ENCODE data around the gene KRTAP4-7. TPM values are rescaled to one million over a fixed set of nuclear protein-coding genes. Genes with fewer than 3 reads are reported as not detected.

The KRTAP4-7 gene
- total RNA-seq, 4 donors from 2014 or later = 7.9 to 50.0 (median 8.5) TPM; not detected in 1

GRCh38 chr17:41133880-41134735 lies 50.2 kb downstream of the KRTAP4-7 start:
- no peaks in the 10 kb centered on the region for H3K36me3 ChIP-seq

More at GRCh38 chr17:41133880-41134735, 50.2 kb downstream of the KRTAP4-7 start:
- H3K27ac ChIP-seq = no peak overlapping the region
- H3K4me1 ChIP-seq = no peaks in the 10 kb centered on the region
- 63% methylated on average over 2 of the region's 2 CpGs for WGBS
- no peak for DNase-seq (ENCODE audit: low spot score in 2 of 2)
- no peaks in the 10 kb centered on the region for H3K27me3 ChIP-seq
- H3K4me3 ChIP-seq = no peak overlapping the region
- TF ChIP-seq CTCF (IDR thresholded peaks at IDR 0.05) = no peak
- TF ChIP-seq EP300 (IDR thresholded peaks at IDR 0.05) = no peak
- no peak for TF ChIP-seq POLR2AphosphoS5 (IDR thresholded peaks at IDR 0.05)
- TF ChIP-seq POLR2A (IDR thresholded peaks at IDR 0.05) = no peak
- no peaks in the 10 kb centered on the region for H3K9me3 ChIP-seq

Other genes starting within 250 kb of the KRTAP4-7 start
- gene KRT12, start 216.9 kb upstream of the KRTAP4-7 start, total RNA-seq = not detected
- under 1 TPM in 1 of 4 donors, not detected in 3; 0.60 TPM for gene KRT20, start 198.9 kb upstream of the KRTAP4-7 start, total RNA-seq
- 100 to 1,000 TPM in 3 of 4 donors, 10 to 100 TPM in 1; 84.6 to 310 (median 217) TPM for gene KRT23, start 146.5 kb upstream of the KRTAP4-7 start, total RNA-seq
- 10 to 100 TPM in 1 of 4 donors, 1 to 10 TPM in 1, not detected in 2; 2.5 to 13.3 TPM for gene KRT39, start 117.2 kb upstream of the KRTAP4-7 start, total RNA-seq
- gene KRT40, start 99.8 kb upstream of the KRTAP4-7 start, total RNA-seq = 10 to 100 TPM in 1 of 4 donors, 1 to 10 TPM in 1, under 1 TPM in 1, not detected in 1; 0.98 to 12.5 (median 3.9) TPM
- 10 to 100 TPM in 1 of 4 donors, 1 to 10 TPM in 1, not detected in 2; 2.8 to 22.9 TPM for gene KRTAP3-3, start 90.0 kb upstream of the KRTAP4-7 start, total RNA-seq
- 10 to 100 TPM in 2 of 4 donors, 1 to 10 TPM in 1, not detected in 1; 8.0 to 42.6 (median 23.7) TPM for gene KRTAP3-2, start 84.2 kb upstream of the KRTAP4-7 start, total RNA-seq
- 10 to 100 TPM in 2 of 4 donors, 1 to 10 TPM in 1, not detected in 1; 5.6 to 95.2 (median 15.5) TPM for gene KRTAP3-1, start 75.0 kb upstream of the KRTAP4-7 start, total RNA-seq
- 100 to 1,000 TPM in 1 of 4 donors, 10 to 100 TPM in 2, 1 to 10 TPM in 1; 1.6 to 199 (median 40.4) TPM for gene KRTAP1-5, start 56.9 kb upstream of the KRTAP4-7 start, total RNA-seq
- 1 to 10 TPM in 1 of 4 donors, not detected in 3; 3.2 TPM for gene KRTAP1-4, start 54.0 kb upstream of the KRTAP4-7 start, total RNA-seq
- gene KRTAP1-3, start 49.3 kb upstream of the KRTAP4-7 start, total RNA-seq = 100 to 1,000 TPM in 1 of 4 donors, 10 to 100 TPM in 2, not detected in 1; 10.7 to 140 (median 28.7) TPM
- 100 to 1,000 TPM in 1 of 4 donors, 10 to 100 TPM in 1, 1 to 10 TPM in 1, not detected in 1; 9.9 to 165 (median 46.0) TPM for gene KRTAP1-1, start 42.7 kb upstream of the KRTAP4-7 start, total RNA-seq
- 100 to 1,000 TPM in 1 of 4 donors, 10 to 100 TPM in 2, not detected in 1; 20.1 to 128 (median 37.2) TPM for gene KRTAP2-1, start 36.8 kb upstream of the KRTAP4-7 start, total RNA-seq
- 10 to 100 TPM in 2 of 4 donors, 1 to 10 TPM in 1, not detected in 1; 8.2 to 41.6 (median 25.3) TPM for gene KRTAP2-2, start 28.9 kb upstream of the KRTAP4-7 start, total RNA-seq
- gene KRTAP2-3, start 24.0 kb upstream of the KRTAP4-7 start, total RNA-seq = 10 to 100 TPM in 1 of 4 donors, under 1 TPM in 1, not detected in 2; 0.64 to 10.8 TPM
- gene KRTAP2-4, start 18.3 kb upstream of the KRTAP4-7 start, total RNA-seq = 10 to 100 TPM in 2 of 4 donors, 1 to 10 TPM in 1, not detected in 1; 6.5 to 76.9 (median 13.4) TPM
- 10 to 100 TPM in 2 of 4 donors, 1 to 10 TPM in 1, not detected in 1; 4.4 to 15.2 (median 13.6) TPM for gene KRTAP4-8, start 14.0 kb downstream of the KRTAP4-7 start, total RNA-seq
- gene KRTAP4-16, start 18.1 kb downstream of the KRTAP4-7 start, total RNA-seq = not detected
- gene KRTAP4-9, start 21.2 kb downstream of the KRTAP4-7 start, total RNA-seq = 10 to 100 TPM in 3 of 4 donors, not detected in 1; 10.1 to 58.8 (median 13.1) TPM
- gene KRTAP4-11, start 34.2 kb downstream of the KRTAP4-7 start, total RNA-seq = 10 to 100 TPM in 1 of 4 donors, 1 to 10 TPM in 2, not detected in 1; 4.3 to 23.4 (median 5.6) TPM
- gene KRTAP4-12, start 40.0 kb downstream of the KRTAP4-7 start, total RNA-seq = 10 to 100 TPM in 1 of 4 donors, 1 to 10 TPM in 2, not detected in 1; 6.1 to 54.5 (median 8.3) TPM
- 10 to 100 TPM in 2 of 4 donors, 1 to 10 TPM in 1, not detected in 1; 9.0 to 45.0 (median 13.0) TPM for gene KRTAP4-6, start 56.4 kb downstream of the KRTAP4-7 start, total RNA-seq
- gene KRTAP4-5, start 65.7 kb downstream of the KRTAP4-7 start, total RNA-seq = 10 to 100 TPM in 1 of 4 donors, 1 to 10 TPM in 2, not detected in 1; 1.1 to 19.2 (median 2.2) TPM
- gene KRTAP4-4, start 76.6 kb downstream of the KRTAP4-7 start, total RNA-seq = 10 to 100 TPM in 2 of 4 donors, 1 to 10 TPM in 1, not detected in 1; 7.7 to 81.7 (median 24.6) TPM
- 10 to 100 TPM in 2 of 4 donors, 1 to 10 TPM in 1, not detected in 1; 9.0 to 35.4 (median 16.4) TPM for gene KRTAP4-3, start 84.1 kb downstream of the KRTAP4-7 start, total RNA-seq
- gene KRTAP4-2, start 94.1 kb downstream of the KRTAP4-7 start, total RNA-seq = 10 to 100 TPM in 3 of 4 donors, not detected in 1; 16.1 to 86.3 (median 16.3) TPM
- gene KRTAP4-1, start 100.8 kb downstream of the KRTAP4-7 start, total RNA-seq = 10 to 100 TPM in 2 of 4 donors, 1 to 10 TPM in 1, not detected in 1; 4.2 to 51.7 (median 16.7) TPM
- 1 to 10 TPM in 1 of 4 donors, not detected in 3; 1.1 TPM for gene KRTAP9-1, start 105.7 kb downstream of the KRTAP4-7 start, total RNA-seq
- gene KRTAP9-2, start 142.5 kb downstream of the KRTAP4-7 start, total RNA-seq = 100 to 1,000 TPM in 1 of 4 donors, 10 to 100 TPM in 2, not detected in 1; 36.3 to 127 (median 60.8) TPM
- gene KRTAP9-3, start 148.3 kb downstream of the KRTAP4-7 start, total RNA-seq = 100 to 1,000 TPM in 1 of 4 donors, 10 to 100 TPM in 2, not detected in 1; 29.0 to 178 (median 61.4) TPM
- gene KRTAP9-8, start 153.8 kb downstream of the KRTAP4-7 start, total RNA-seq = 10 to 100 TPM in 3 of 4 donors, not detected in 1; 27.1 to 89.8 (median 46.6) TPM
- gene KRTAP9-4, start 165.5 kb downstream of the KRTAP4-7 start, total RNA-seq = 100 to 1,000 TPM in 1 of 4 donors, 10 to 100 TPM in 2, not detected in 1; 18.8 to 103 (median 50.1) TPM
- 10 to 100 TPM in 3 of 4 donors, not detected in 1; 14.3 to 53.1 (median 23.9) TPM for gene KRTAP9-9, start 171.2 kb downstream of the KRTAP4-7 start, total RNA-seq
- 1 to 10 TPM in 1 of 4 donors, under 1 TPM in 1, not detected in 2; 0.52 to 7.1 TPM for gene KRTAP9-6, start 181.2 kb downstream of the KRTAP4-7 start, total RNA-seq
- 10 to 100 TPM in 1 of 4 donors, 1 to 10 TPM in 1, not detected in 2; 10.0 to 20.3 TPM for gene KRTAP9-7, start 191.5 kb downstream of the KRTAP4-7 start, total RNA-seq
- 1 to 10 TPM in 2 of 4 donors, under 1 TPM in 1, not detected in 1; 0.85 to 3.4 (median 2.2) TPM for gene KRTAP29-1, start 218.7 kb downstream of the KRTAP4-7 start, total RNA-seq
- gene KRTAP16-1, start 225.2 kb downstream of the KRTAP4-7 start, total RNA-seq = 10 to 100 TPM in 1 of 4 donors, 1 to 10 TPM in 2, not detected in 1; 2.2 to 22.0 (median 4.0) TPM
- 10 to 100 TPM in 2 of 4 donors, 1 to 10 TPM in 1, not detected in 1; 8.0 to 81.5 (median 24.2) TPM for gene KRTAP17-1, start 231.6 kb downstream of the KRTAP4-7 start, total RNA-seq

Measured in suprapubic skin (tissue), 4 donors.